Ascending aorta (tissue), 2 donors: ENCODE measurements around the gene ADGRV1. TPM values are rescaled to one million over a fixed set of nuclear protein-coding genes. Genes with fewer than 3 reads are reported as not detected.
"Not testable (repeated sequence)": the region's sequence is repeated elsewhere in the genome, so short reads cannot be mapped to it uniquely, and the experiment has no call there.

Experiments used
- DNase-seq, 2 donors: peaks; one replicate each; pipeline ENCODE4 v3.0.0-alpha.2; 2019; ENCODE audit warnings: low spot score in 2 of 2
- H3K27ac ChIP-seq, 2 donors: fragments of 200-600 bp; sonication (generic); one replicate each; pipeline ENCODE4 v1.5.1; 2016 to 2017; ENCODE audit warnings: mild to moderate bottlenecking in 1 of 2
- H3K27me3 ChIP-seq: fragments of 200-600 bp; sonication (generic); one replicate; pipeline ENCODE4 v1.5.1; 2017
- H3K36me3 ChIP-seq, 2 donors: fragments of 200-600 bp; sonication (generic); one replicate each; pipeline ENCODE4 v1.5.1; 2016
- H3K4me1 ChIP-seq, 2 donors: fragments of 200-600 bp; sonication (generic); one replicate each; pipeline ENCODE4 v1.5.1; 2016 to 2017; ENCODE audit warnings: mild to moderate bottlenecking in 1 of 2
- H3K4me3 ChIP-seq, 2 donors: fragments of 200-600 bp; sonication (generic); one replicate each; pipeline ENCODE4 v1.5.1; 2016 to 2017; ENCODE audit warnings: mild to moderate bottlenecking in 1 of 2
- H3K9me3 ChIP-seq, 2 donors: fragments of 200-600 bp; sonication (generic); one replicate each; pipeline ENCODE4 v1.5.1; 2016
- CTCF ChIP-seq, 3 experiments: fragments of 200-600 bp in 2 of 3; fragments of 450-650 bp in 1 of 3; sonication (generic) in 2 of 3; IDR thresholded peaks; one replicate each; pipeline ENCODE4 v1.5.1; 2016 to 2019; ENCODE audit warnings: antibody characterized with exemption in 3 of 3, mild to moderate bottlenecking in 1 of 3, moderate library complexity in 1 of 3
- intact Hi-C: fragments of 100-400 bp; cut with DNase I; formaldehyde crosslinking; loops from one replicate; pipeline ENCODE4 v1.15.1; 2023
- total RNA-seq: library from RNA; depleted of rRNA; stranded (reverse); fragments of >200 nt; gene quantifications from one replicate; pipeline ENCODE4 v1.1.0, GENCODE V29; 2016

Gene ADGRV1
- total RNA-seq, 1 donor from 2014 or later: 6.9 TPM

- H3K27me3 ChIP-seq: no peaks in the 10 kb centered on the region
- H3K4me1 ChIP-seq: no peaks in the 10 kb centered on the region
- H3K27ac ChIP-seq: no peak overlapping the region
- H3K4me3 ChIP-seq: no peak overlapping the region
- intact Hi-C loops: no loop called here
- no peaks in the 10 kb centered on the region for H3K36me3 ChIP-seq
- no peak for TF ChIP-seq CTCF (IDR thresholded peaks at IDR 0.05)
- DNase-seq: no peak
- no peaks in the 10 kb centered on the region for H3K9me3 ChIP-seq
These were observed 59.5 kb downstream of the ADGRV1 start for GRCh38 chr5:90618071-90618470.

- H3K4me1 ChIP-seq, H3K36me3 ChIP-seq, DNase-seq, H3K9me3 ChIP-seq, H3K4me3 ChIP-seq, intact Hi-C loops, H3K27me3 ChIP-seq, H3K27ac ChIP-seq: not testable (repeated sequence)
These were observed 61.2 kb downstream of the ADGRV1 start for GRCh38 chr5:90619762-90620161.

- no peak for TF ChIP-seq CTCF (IDR thresholded peaks at IDR 0.05)
- intact Hi-C loops: no loop called here
- H3K27ac ChIP-seq: no peak overlapping the region
- H3K4me1 ChIP-seq: no peaks in the 10 kb centered on the region
- no peaks in the 10 kb centered on the region for H3K9me3 ChIP-seq
- no peak overlapping the region for H3K4me3 ChIP-seq
- DNase-seq: no peak
- no peaks in the 10 kb centered on the region for H3K27me3 ChIP-seq
- H3K36me3 ChIP-seq: no peaks in the 10 kb centered on the region
These were observed 63.3 kb downstream of the ADGRV1 start for GRCh38 chr5:90621848-90622247.

- H3K4me1 ChIP-seq: no peaks in the 10 kb centered on the region
- no peaks in the 10 kb centered on the region for H3K9me3 ChIP-seq
These were observed 67.9 kb downstream of the ADGRV1 start for GRCh38 chr5:90626493-90626892.

GRCh38 chr5:90628492-90628891, 69.9 kb downstream of the ADGRV1 start:
- H3K4me1 ChIP-seq: no peaks in the 10 kb centered on the region
- intact Hi-C loops: no loop called here
- DNase-seq: no peak
- H3K27me3 ChIP-seq: no peaks in the 10 kb centered on the region
- no peak for TF ChIP-seq CTCF (IDR thresholded peaks at IDR 0.05)
- no peaks in the 10 kb centered on the region for H3K36me3 ChIP-seq
- H3K4me3 ChIP-seq: no peak overlapping the region
- H3K27ac ChIP-seq: no peak overlapping the region
- no peaks in the 10 kb centered on the region for H3K9me3 ChIP-seq

More at GRCh38 chr5:90626493-90626892, 67.9 kb downstream of the ADGRV1 start:
- H3K27ac ChIP-seq: no peak overlapping the region
- H3K36me3 ChIP-seq: no peaks in the 10 kb centered on the region
- DNase-seq: no peak
- no peak for TF ChIP-seq CTCF (IDR thresholded peaks at IDR 0.05)
- H3K27me3 ChIP-seq: no peaks in the 10 kb centered on the region
- intact Hi-C loops: no loop called here
- H3K4me3 ChIP-seq: no peak overlapping the region

GRCh38 chr5:90632791-90633190, 74.2 kb downstream of the ADGRV1 start:
- Histone ChIP-seq H3K27ac (no peak overlapping the region), H3K4me1 (no peaks in the 10 kb centered on the region), H3K9me3 (no peaks in the 10 kb centered on the region), H3K36me3 (no peaks in the 10 kb centered on the region), H3K4me3 (no peak overlapping the region), H3K27me3 (no peaks in the 10 kb centered on the region)
- DNase-seq: no peak
- intact Hi-C loops: no loop called here
- TF ChIP-seq CTCF (IDR thresholded peaks at IDR 0.05): no peak
